K562 (cell line): ENCODE data around the gene FAM98C.

Experiments used
- HEY1 ChIP-seq: fragments of 250-450 bp; sonication (Bioruptor Pico); IDR thresholded peaks from 2 replicates; pipeline ENCODE4 v1.5.0; 2020; ENCODE audit warnings: mild to moderate bottlenecking, moderate library complexity, borderline replicate concordance
- HNRNPLL ChIP-seq: fragments of 200-400 bp; formaldehyde crosslinking; IDR thresholded peaks from 2 replicates; pipeline ENCODE4 v1.6.1; 2017; ENCODE audit warnings: low read length, low read depth, mild to moderate bottlenecking; ENCODE audit not compliant: poor library complexity, severe bottlenecking
- KLF13 ChIP-seq: fragments of 450-650 bp; IDR thresholded peaks from 2 replicates; pipeline ENCODE4 v1.6.1; 2016; ENCODE audit warnings: missing genetic modification characterization, low read depth, mild to moderate bottlenecking, missing compliant biosample characterization, moderate library complexity, borderline replicate concordance
- POLR3A ChIP-seq: IDR thresholded peaks from 2 replicates; pipeline ENCODE4 v1.6.1; 2011; ENCODE audit warnings: borderline replicate concordance, mild to moderate bottlenecking, moderate library complexity; ENCODE audit not compliant: insufficient read length, insufficient read depth; ENCODE audit errors: extremely low read depth
- PPARD ChIP-seq: fragments of 250-450 bp; sonication (Bioruptor Pico); IDR thresholded peaks from 2 replicates; pipeline ENCODE4 v1.8.0; 2022; ENCODE audit warnings: inconsistent platforms, mild to moderate bottlenecking, moderate library complexity
- RAD21 ChIP-seq, 2 experiments: fragments of 250-450 bp in 1 of 2; fragments of 450-650 bp in 1 of 2; sonication (Bioruptor Pico) in 1 of 2; formaldehyde crosslinking in 1 of 2; IDR thresholded peaks in 1 of 2; conservative IDR thresholded peaks in 1 of 2; 2 replicates each; pipeline versions ENCODE4 v1.4.0 to v1.8.0; 2020 to 2022; ENCODE audit warnings: mild to moderate bottlenecking in 2 of 2, moderate library complexity in 1 of 2
- RBM22 ChIP-seq: fragments of 200-400 bp; formaldehyde crosslinking; IDR thresholded peaks from 2 replicates; pipeline ENCODE4 v1.6.1; 2018; ENCODE audit warnings: low read length, low read depth; ENCODE audit not compliant: poor library complexity, severe bottlenecking
- RNF2 ChIP-seq: sonication (generic); IDR thresholded peaks from 2 replicates; pipeline ENCODE4 v1.6.1; 2016
- TAF1 ChIP-seq: IDR thresholded peaks from 2 replicates; pipeline ENCODE4 v1.6.1; 2011; ENCODE audit warnings: mild to moderate bottlenecking, low read length, moderate library complexity; ENCODE audit not compliant: insufficient read depth, control insufficient read depth, severe bottlenecking; ENCODE audit errors: extremely low read depth
- TCF7 ChIP-seq: sonication (generic); IDR thresholded peaks from 2 replicates; pipeline ENCODE4 v1.6.1; 2016; ENCODE audit warnings: antibody characterized with exemption, borderline replicate concordance
- ZC3H8 ChIP-seq: fragments of 450-650 bp; IDR thresholded peaks from 2 replicates; pipeline ENCODE4 v1.6.1; 2017
- TF ChIP-seq, protein P1 (sequence below): sonication (generic); formaldehyde crosslinking; IDR thresholded peaks from 2 replicates; pipeline ENCODE4 v1.9.0; 2022; ENCODE audit warnings: mild to moderate bottlenecking, missing genetic modification reagents

DNA sequence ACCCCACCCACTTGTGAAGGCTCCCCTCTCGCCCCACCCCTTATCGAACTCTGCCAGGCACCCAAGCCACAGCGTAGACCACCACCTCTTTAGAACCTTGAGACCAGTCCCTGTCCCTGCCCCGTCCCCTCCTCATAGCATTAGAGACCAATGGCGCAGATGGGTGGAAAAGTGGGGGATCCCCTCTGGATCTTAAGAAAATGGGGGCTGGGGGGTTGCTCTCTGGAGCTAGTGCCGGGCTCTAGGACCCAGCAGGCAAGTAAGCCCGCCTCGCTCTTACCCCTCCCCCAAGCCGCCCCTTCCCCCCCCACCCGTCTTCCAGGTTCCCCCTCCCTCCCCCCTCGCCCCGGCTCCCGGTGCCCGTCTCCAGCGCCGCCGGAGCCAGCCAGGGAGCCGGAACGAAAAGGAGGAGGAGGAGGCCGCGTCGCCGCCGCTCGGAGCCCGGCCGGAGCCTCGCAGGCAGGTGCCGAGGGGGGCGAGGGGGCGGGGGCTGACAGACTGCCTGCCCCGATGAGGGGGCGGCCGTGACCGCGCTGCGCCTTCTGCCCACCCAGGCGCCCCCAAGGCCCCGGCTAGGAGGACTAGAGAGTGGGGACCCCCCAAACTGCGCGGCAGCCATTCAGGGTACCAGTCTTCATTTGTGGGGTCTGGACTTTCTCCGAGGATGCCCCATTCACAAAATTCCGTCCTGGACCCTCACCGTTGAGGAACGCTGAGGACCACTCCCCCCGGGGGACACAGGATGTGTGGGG is 14.4 kb upstream of the FAM98C start, which contains the start of gene SPRED3:
- no peak for TF ChIP-seq POLR3A
- TF ChIP-seq HNRNPLL: no peak
- TF ChIP-seq RAD21 (CRISPR knock-in tag; conservative IDR thresholded peaks at IDR 0.05 in 1 of 2, IDR thresholded peaks at IDR 0.05 in 1 of 2): no peak
- TF ChIP-seq RBM22: no peak
- TF ChIP-seq ZC3H8: no peak
- no peak for TF ChIP-seq HEY1
- no peak for TF ChIP-seq PPARD
- no peak for TF ChIP-seq RNF2
- TF ChIP-seq TCF7: no peak
- no peak for TF ChIP-seq TAF1
- TF ChIP-seq, protein P1, sequence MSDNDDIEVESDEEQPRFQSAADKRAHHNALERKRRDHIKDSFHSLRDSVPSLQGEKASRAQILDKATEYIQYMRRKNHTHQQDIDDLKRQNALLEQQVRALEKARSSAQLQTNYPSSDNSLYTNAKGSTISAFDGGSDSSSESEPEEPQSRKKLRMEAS (CRISPR knock-in tag): no peak
- no peak for TF ChIP-seq KLF13
